ENCODE measurements around the gene TPM2.
"Not testable (repeated sequence)": the region's sequence is repeated elsewhere in the genome, so short reads cannot be mapped to it uniquely, and the experiment has no call there.

Gene TPM2

DNA sequence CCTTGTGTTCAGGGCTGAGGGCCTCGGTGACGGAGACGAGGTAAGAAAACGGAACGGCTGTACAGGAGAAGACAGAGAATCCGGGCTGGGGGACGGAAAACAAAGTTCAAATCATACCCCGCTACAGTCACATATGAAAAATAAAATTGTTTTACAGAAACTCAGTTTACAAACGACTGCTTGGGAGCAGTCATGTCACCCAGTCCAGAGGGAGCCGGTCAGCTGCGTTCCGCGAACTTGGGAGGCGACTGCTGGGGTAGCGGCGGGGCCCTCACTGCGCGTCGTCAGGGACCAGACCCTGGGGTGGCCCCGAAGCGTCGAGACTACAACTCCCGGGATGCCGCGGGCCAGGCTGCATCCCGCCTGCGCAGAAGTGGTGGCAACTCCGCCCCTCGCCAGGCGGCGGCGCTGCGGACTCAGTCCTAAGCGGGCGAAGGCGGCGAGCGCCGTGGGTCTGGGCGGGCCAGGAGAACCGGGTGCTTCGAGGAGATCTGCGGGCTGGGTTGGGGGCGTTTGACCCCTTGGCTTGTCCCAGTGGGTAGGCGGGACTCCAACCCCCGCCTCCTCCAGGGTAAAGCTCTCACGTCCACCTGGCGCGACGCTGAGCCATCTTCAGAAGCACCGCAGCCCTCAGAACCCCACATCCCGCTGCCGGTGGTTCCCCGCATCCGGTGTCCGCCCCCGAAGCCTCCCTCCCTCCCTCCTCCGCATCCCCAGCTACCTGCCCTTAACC, 43.0 kb downstream of the TPM2 start:
- Mint-ChIP-seq H3K27me3 (no peaks in the 10 kb centered on the region), H3K9me3 (no peaks in the 10 kb centered on the region), H3K27ac (peak overlapping the region; percentile 92), H3K36me3 (peaks cover 6% of the 10 kb centered on the region), H3K4me3 (peak overlapping the region; percentile 92), H3K4me1 (peaks cover 64% of the 10 kb centered on the region)
- peak; percentile 91 for ATAC-seq

DNA sequence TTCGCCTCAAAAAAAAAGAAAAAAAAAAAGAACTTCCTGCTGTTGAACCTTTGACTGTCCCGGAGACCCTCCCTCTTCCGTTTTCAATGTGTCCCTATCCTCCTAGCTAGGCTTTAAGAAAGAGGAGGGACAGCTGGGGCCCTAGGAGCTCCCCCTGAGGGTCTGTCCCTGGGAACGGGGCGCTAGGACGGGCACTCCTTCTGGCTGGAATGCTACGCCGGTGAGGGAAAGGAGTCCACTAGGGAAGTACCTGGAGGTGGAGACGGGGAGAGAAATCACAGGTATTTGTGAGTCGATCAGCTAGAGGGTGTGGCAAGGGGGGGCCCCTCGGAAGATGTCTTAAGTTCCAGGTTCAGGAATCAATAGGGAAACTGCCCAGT, 43.6 kb downstream of the TPM2 start:
- Mint-ChIP-seq H3K36me3 (peaks cover 8% of the 10 kb centered on the region), H3K4me1 (peaks cover 64% of the 10 kb centered on the region), H3K9me3 (no peaks in the 10 kb centered on the region), H3K27me3 (no peaks in the 10 kb centered on the region), H3K4me3 (peak overlapping the region; percentile 92), H3K27ac (peak overlapping the region; percentile 92)
- no peak for ATAC-seq

- Mint-ChIP-seq H3K27ac (peak overlapping the region; percentile 92), H3K4me3 (peak overlapping the region; percentile 92), H3K4me1 (peaks cover 64% of the 10 kb centered on the region), H3K36me3 (peaks cover 12% of the 10 kb centered on the region)
- H3K27me3 Mint-ChIP-seq, H3K9me3 Mint-ChIP-seq, ATAC-seq: not testable (repeated sequence)
Measured at GRCh38 chr9:35645736-35646135, 44.0 kb downstream of the TPM2 start.

- H3K27me3 Mint-ChIP-seq, result no peaks in the 10 kb centered on the region
- H3K4me1 Mint-ChIP-seq, result peaks cover 65% of the 10 kb centered on the region
- H3K36me3 Mint-ChIP-seq, result peaks cover 19% of the 10 kb centered on the region
- no peaks in the 10 kb centered on the region for H3K9me3 Mint-ChIP-seq
- no peak overlapping the region for H3K27ac Mint-ChIP-seq
- no peak for ATAC-seq
- H3K4me3 Mint-ChIP-seq, result no peak overlapping the region
Measured at GRCh38 chr9:35643046-35643445, 46.7 kb downstream of the TPM2 start.

- H3K9me3 Mint-ChIP-seq, H3K4me3 Mint-ChIP-seq, H3K27me3 Mint-ChIP-seq, ATAC-seq: not testable (repeated sequence)
- Mint-ChIP-seq H3K36me3 (peaks cover 19% of the 10 kb centered on the region), H3K4me1 (peaks cover 70% of the 10 kb centered on the region), H3K27ac (peak overlapping the region; percentile 6)
Measured at GRCh38 chr9:35641478-35641877, 48.2 kb downstream of the TPM2 start.

GRCh38 chr9:35640431-35640830, 49.3 kb downstream of the TPM2 start:
- Mint-ChIP-seq H3K27ac (peak overlapping the region; percentile 6), H3K4me1 (peaks cover 71% of the 10 kb centered on the region), H3K36me3 (peaks cover 19% of the 10 kb centered on the region)
- H3K27me3 Mint-ChIP-seq, ATAC-seq, H3K4me3 Mint-ChIP-seq, H3K9me3 Mint-ChIP-seq: not testable (repeated sequence)

DNA sequence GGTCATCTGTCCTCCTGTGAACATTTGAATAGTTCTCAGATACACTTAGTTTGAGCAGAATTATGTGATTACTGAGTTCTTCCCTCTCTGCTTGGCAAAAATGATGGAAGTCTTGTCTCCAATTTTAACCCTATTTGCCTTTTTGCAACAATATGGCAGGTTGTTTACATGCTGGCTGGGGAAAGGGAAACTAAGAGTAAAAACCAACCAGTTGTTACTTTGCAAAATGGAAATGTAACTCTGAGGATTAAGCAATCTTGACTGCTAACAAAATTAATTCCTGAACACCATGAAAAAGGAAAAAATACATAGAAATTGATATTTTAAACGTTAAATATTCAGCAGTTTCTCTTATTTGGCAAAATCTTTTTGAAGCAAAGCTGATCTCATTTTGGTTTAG, 50.1 kb downstream of the TPM2 start:
- H3K4me3 Mint-ChIP-seq, result no peak overlapping the region
- H3K36me3 Mint-ChIP-seq, result peaks cover 19% of the 10 kb centered on the region
- ATAC-seq, result no peak
- peaks cover 75% of the 10 kb centered on the region for H3K4me1 Mint-ChIP-seq
- H3K9me3 Mint-ChIP-seq, result no peaks in the 10 kb centered on the region
- no peaks in the 10 kb centered on the region for H3K27me3 Mint-ChIP-seq
- H3K27ac Mint-ChIP-seq, result no peak overlapping the region

GRCh38 chr9:35639225-35639624, 50.5 kb downstream of the TPM2 start:
- H3K4me3 Mint-ChIP-seq, H3K27ac Mint-ChIP-seq, ATAC-seq, H3K27me3 Mint-ChIP-seq, H3K9me3 Mint-ChIP-seq: not testable (repeated sequence)
- Mint-ChIP-seq H3K36me3 (peaks cover 19% of the 10 kb centered on the region), H3K4me1 (peaks cover 75% of the 10 kb centered on the region)

- H3K27me3 Mint-ChIP-seq, H3K4me3 Mint-ChIP-seq, H3K9me3 Mint-ChIP-seq, ATAC-seq: not testable (repeated sequence)
- Mint-ChIP-seq H3K27ac (peak overlapping the region; percentile 86), H3K36me3 (peaks cover 19% of the 10 kb centered on the region), H3K4me1 (peaks cover 79% of the 10 kb centered on the region)
Measured at GRCh38 chr9:35638751-35639150, 51.0 kb downstream of the TPM2 start.

DNA sequence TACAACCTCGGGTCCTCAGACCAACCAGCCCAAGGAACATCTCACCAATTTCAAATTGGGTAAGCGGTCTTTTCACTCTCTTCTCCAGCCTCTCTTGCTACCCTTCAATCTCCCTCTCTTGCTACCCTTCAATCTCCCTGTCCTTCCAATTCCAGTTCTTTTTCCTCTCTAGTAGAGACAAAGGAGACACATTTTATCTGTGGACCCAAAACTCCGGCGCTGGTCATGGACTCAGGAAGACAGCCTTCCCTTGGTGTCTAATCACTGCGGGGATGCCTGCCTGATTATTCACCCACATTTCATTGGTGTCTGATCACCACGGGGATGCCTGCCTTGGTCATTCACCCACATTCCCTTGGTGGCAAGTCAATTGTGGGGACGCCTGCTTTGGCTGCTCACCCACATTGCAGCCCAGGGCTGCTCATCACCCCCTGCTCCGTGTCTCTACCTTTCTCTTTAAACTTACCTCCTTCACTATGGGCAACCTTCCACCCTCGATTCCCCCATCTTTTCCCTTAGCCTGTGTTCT, 52.2 kb downstream of the TPM2 start:
- H3K9me3 Mint-ChIP-seq, H3K27me3 Mint-ChIP-seq, H3K4me3 Mint-ChIP-seq, ATAC-seq: not testable (repeated sequence)
- peaks cover 79% of the 10 kb centered on the region for H3K4me1 Mint-ChIP-seq
- peaks cover 13% of the 10 kb centered on the region for H3K36me3 Mint-ChIP-seq
- H3K27ac Mint-ChIP-seq, result peak overlapping the region; percentile 86

GRCh38 chr9:35636877-35637246, 52.9 kb downstream of the TPM2 start:
- not testable (repeated sequence) for H3K4me3 Mint-ChIP-seq
- H3K4me1 Mint-ChIP-seq, result peaks cover 79% of the 10 kb centered on the region

DNA sequence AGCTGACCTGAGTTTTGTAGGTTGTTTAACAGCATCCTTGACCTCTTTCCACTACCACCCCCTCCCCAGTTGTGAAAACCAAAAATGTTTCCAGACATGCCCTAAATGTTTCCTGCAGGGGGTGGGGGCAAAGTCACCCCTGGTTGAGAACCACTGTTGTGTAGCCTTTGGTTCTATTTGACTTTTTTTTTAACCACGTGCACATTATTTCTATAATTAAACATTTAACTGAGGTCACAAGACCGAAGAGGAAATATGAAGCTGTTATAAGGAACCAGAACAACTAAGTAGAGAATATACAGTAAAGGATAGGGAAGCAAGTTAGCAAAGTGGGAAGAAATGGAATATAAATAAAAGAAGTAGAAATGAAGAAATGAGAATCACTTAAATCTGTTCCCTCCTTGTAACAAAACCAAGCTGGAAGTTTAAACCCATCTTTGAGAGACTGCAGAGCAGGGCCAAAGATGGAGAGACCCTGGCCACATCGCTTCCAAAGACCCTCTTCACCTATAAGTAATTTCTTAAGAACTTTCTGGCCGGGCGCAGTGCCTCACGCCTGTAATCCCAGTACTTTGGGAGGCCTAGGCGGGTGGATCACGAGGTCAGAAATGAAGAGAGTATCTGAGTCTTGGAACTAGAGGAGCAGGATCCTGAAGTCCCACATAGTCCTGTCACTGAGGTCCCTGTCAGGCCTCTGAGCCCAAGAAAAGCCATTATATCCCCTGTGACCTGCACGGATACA, 53.4 kb downstream of the TPM2 start:
- Mint-ChIP-seq H3K4me3 (peak overlapping the region; percentile 64), H3K27ac (peak overlapping the region; percentile 86), H3K4me1 (peaks cover 73% of the 10 kb centered on the region), H3K9me3 (no peaks in the 10 kb centered on the region), H3K27me3 (no peaks in the 10 kb centered on the region), H3K36me3 (peaks cover 13% of the 10 kb centered on the region)
- ATAC-seq, result peak; percentile 68

More at GRCh38 chr9:35636877-35637246, 52.9 kb downstream of the TPM2 start:
- Mint-ChIP-seq H3K36me3 (peaks cover 13% of the 10 kb centered on the region), H3K27ac (peak overlapping the region; percentile 86)
- not testable (repeated sequence) for H3K27me3 Mint-ChIP-seq, ATAC-seq, H3K9me3 Mint-ChIP-seq

- ATAC-seq, result no peak
- no peaks in the 10 kb centered on the region for H3K27me3 Mint-ChIP-seq
- H3K4me3 Mint-ChIP-seq, result peak overlapping the region; percentile 64
- H3K4me1 Mint-ChIP-seq, result peaks cover 68% of the 10 kb centered on the region
- H3K36me3 Mint-ChIP-seq, result peaks cover 7% of the 10 kb centered on the region
- H3K27ac Mint-ChIP-seq, result peak overlapping the region; percentile 86
- no peaks in the 10 kb centered on the region for H3K9me3 Mint-ChIP-seq
Measured at GRCh38 chr9:35635730-35636129, 54.0 kb downstream of the TPM2 start.
